GM18519 (cell line): Measurements from ENCODE around the gene EXOSC6.
"Not testable (repeated sequence)": the region's sequence is repeated elsewhere in the genome, so short reads cannot be mapped to it uniquely, and the experiment has no call there.

ENCODE experiments used
- ATAC-seq: cut with Tn5 transposase; IDR thresholded peaks from one replicate; pipeline ENCODE4 v1.9.1; 2021; ENCODE audit warnings: mild to moderate bottlenecking, moderate library complexity; ENCODE audit not compliant: unreplicated experiment, low FRiP score

Gene EXOSC6

DNA sequence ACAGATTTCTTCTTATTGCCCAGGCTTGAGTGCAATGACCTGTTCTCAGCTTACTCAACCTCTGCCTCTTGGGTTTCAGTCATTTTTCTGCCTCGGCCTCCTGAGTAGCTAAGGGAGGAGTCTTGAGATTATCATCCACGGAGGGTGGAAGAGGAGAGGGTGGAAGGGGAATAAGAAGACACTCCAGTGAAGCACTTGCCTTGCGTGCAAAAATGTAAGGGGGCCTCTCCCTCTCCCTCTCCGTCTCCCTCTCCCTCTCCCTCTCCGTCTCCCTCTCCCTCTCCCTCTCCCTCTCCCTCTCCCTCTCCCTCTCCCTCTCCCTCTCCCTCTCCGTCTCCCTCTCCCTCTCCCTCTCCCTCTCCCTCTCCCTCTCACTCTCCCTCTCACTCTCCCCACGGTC is 48.2 kb downstream of the EXOSC6 start:
- not testable (repeated sequence) for ATAC-seq

- ATAC-seq = not testable (repeated sequence)
These were observed 51.7 kb downstream of the EXOSC6 start for GRCh38 chr16:70200063-70200462.

DNA sequence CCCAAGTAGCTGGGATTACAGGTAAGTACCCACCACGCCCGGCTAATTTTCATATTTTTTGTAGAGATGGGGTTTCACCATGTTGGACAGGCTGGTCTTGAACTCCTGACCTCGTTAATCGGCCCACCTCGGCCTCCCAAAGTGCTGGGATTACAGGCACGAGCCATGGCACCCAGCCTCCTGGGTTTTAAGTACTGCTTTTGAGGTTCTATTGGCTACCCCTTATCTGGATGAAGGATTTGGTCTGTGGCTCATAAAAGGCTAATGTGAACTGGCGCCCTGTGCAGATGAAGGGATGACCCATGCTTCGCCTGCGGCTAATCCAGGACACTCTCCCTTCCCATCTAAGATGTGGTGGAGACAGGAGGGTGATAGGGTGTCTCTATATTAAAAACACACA is 52.6 kb downstream of the EXOSC6 start:
- not testable (repeated sequence) for ATAC-seq

DNA sequence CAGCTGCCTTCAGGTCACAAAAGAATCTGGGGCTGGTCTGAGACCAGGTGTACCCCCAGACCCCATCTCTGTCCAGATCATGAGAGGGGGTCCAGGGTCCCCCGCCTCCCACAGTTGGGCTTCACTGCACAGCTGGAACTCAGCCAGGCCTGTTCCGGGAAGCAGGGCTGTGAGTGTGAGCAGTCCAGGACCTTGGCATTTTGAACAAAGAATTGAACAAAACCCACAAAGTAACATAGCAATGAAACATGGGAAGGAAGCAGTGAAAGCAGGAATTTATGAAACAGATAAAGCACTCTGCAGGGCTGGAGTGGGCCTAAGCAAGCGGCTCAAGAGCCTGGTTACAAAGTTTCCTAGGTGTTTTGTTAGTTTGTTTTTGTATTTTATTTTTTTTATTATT is 53.1 kb downstream of the EXOSC6 start:
- ATAC-seq = not testable (repeated sequence)

DNA sequence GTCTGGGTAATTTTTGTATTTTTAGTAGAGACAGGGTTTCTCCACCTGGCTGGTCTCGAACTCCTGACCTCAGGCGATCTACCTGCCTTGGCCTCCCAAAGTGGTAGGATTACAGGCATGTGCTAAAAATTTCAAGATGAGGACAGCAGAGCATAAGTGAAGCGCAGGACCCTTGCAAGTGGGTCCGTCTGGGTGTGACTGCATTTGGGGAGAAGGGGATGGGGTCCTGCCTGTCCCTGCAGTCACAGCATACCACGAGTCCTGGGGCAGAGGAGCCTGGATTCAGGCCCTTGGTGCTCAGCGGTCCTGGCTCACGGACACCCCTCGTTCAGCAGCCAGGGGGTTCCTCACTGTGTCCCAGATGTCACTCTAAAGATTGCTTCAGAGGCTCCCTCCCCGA is 53.5 kb downstream of the EXOSC6 start:
- ATAC-seq = not testable (repeated sequence)

DNA sequence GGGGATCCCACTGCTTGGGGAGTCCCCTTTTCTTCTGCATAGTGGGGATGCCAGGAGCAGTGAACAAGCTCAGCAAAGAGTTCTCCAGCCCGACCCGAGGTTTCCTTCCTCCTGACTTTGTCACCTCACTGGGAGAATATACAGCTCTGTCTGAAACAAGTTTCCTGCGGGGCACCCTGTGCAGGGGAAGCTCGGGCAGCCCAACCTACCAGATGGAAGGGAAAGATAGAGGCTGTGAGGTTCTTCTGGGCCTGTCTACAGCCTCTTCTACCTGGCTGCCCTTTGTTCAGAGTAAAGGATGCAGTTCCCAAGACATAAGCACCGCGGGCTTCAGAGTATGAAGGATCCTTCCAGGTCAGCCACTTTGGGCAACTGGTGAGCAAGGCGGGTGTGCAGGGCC is 54.1 kb downstream of the EXOSC6 start:
- ATAC-seq = not testable (repeated sequence)
